ENCODE data around the gene A2M. TPM values are rescaled to one million over a fixed set of nuclear protein-coding genes. Genes with fewer than 3 reads are reported as not detected.

The A2M gene
- total RNA-seq, 2 donors from 2014 or later = 340 to 683 TPM

DNA sequence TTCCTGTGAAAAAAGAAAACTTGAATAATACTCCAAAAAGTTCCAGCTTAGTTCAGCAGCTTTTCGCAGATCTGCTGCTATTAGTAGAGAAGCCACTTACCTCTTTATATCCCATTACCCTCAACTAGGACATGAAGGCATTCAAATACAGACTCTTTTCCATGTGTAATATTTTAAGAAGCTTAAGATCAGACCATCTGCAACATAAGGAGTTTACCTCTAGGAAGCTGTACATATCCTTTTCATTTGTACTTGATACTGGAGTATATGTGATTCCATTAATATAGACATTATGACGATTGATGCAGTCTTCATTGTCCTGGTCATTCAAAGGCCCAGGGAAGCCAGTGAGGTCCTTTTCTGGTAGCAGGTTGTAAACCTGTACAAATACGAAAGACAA lies 20.4 kb downstream of the A2M start:
- DNase-seq (ENCODE audit: low spot score) = no peak
- Histone ChIP-seq H3K27me3 (no peaks in the 10 kb centered on the region), H3K4me3 (no peak overlapping the region), H3K27ac (no peak overlapping the region), H3K9me3 (no peaks in the 10 kb centered on the region), H3K36me3 (peaks cover 96% of the 10 kb centered on the region), H3K4me1 (peaks cover 0 to 4% of the 10 kb centered on the region in 2 donors)
- TF ChIP-seq, protein P1, sequence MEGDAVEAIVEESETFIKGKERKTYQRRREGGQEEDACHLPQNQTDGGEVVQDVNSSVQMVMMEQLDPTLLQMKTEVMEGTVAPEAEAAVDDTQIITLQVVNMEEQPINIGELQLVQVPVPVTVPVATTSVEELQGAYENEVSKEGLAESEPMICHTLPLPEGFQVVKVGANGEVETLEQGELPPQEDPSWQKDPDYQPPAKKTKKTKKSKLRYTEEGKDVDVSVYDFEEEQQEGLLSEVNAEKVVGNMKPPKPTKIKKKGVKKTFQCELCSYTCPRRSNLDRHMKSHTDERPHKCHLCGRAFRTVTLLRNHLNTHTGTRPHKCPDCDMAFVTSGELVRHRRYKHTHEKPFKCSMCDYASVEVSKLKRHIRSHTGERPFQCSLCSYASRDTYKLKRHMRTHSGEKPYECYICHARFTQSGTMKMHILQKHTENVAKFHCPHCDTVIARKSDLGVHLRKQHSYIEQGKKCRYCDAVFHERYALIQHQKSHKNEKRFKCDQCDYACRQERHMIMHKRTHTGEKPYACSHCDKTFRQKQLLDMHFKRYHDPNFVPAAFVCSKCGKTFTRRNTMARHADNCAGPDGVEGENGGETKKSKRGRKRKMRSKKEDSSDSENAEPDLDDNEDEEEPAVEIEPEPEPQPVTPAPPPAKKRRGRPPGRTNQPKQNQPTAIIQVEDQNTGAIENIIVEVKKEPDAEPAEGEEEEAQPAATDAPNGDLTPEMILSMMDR (IDR thresholded peaks at IDR 0.05) = no peak

DNA sequence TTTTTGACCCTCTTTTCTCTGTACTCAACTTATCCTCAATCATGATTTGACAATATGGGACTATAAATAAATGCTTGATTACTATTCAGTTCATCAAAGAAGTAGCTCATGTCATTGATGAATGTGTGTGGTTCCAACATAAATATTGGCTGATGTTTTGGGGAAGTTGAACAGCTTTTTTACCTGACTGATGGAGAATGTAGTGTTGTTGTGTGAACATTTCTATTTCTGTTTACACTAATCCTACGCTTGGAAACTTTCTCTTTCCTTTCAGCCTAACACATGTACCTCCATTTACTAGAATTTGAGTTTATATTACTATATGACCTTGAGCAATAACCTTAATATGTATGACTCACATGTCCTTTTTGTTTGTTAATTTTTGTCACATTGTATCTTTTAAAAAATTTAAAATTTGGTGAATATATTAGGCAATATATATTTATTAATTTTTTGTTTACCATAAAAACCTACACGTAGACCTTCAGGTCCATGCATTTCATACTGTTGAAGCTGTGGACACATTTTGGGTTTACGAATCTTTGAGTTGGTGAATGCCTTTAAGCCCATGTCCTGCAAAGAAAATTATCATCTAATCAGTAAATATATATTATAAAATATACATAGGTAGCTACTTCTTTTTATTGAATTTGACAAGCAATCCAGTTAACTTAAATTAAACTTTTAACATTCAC lies 21.1 kb downstream of the A2M start:
- peaks cover 0 to 4% of the 10 kb centered on the region in 2 donors for H3K4me1 ChIP-seq
- H3K27me3 ChIP-seq = no peaks in the 10 kb centered on the region
- peaks cover 96% of the 10 kb centered on the region for H3K36me3 ChIP-seq
- H3K27ac ChIP-seq = peak overlapping the region in 1 of 2 donors; percentile 35
- no peak for DNase-seq (ENCODE audit: low spot score)
- H3K9me3 ChIP-seq = no peaks in the 10 kb centered on the region
- TF ChIP-seq, protein P1 (IDR thresholded peaks at IDR 0.05) = no peak
- no peak overlapping the region for H3K4me3 ChIP-seq

GRCh38 chr12:9091891-9092598 lies 23.7 kb downstream of the A2M start:
- TF ChIP-seq, protein P1 (IDR thresholded peaks at IDR 0.05) = no peak
- Histone ChIP-seq H3K27me3 (no peaks in the 10 kb centered on the region), H3K36me3 (peaks cover 96% of the 10 kb centered on the region), H3K27ac (no peak overlapping the region), H3K9me3 (no peaks in the 10 kb centered on the region), H3K4me1 (peaks cover 0 to 4% of the 10 kb centered on the region in 2 donors), H3K4me3 (no peak overlapping the region)
- DNase-seq (ENCODE audit: low spot score) = no peak

GRCh38 chr12:9090220-9090619 lies 25.5 kb downstream of the A2M start:
- peaks cover 97% of the 10 kb centered on the region for H3K36me3 ChIP-seq
- H3K4me1 ChIP-seq = peaks cover 0 to 4% of the 10 kb centered on the region in 2 donors

GRCh38 chr12:9087087-9087835 lies 28.5 kb downstream of the A2M start:
- Histone ChIP-seq H3K36me3 (peaks cover 97% of the 10 kb centered on the region), H3K4me3 (no peak overlapping the region), H3K27ac (no peak overlapping the region), H3K4me1 (no peaks in the 10 kb centered on the region), H3K9me3 (peaks cover 0 to 15% of the 10 kb centered on the region in 2 donors), H3K27me3 (no peaks in the 10 kb centered on the region)
- TF ChIP-seq, protein P1 (IDR thresholded peaks at IDR 0.05) = no peak
- DNase-seq (ENCODE audit: low spot score) = no peak

More at GRCh38 chr12:9090220-9090619, 25.5 kb downstream of the A2M start:
- H3K9me3 ChIP-seq = no peaks in the 10 kb centered on the region
- no peak for DNase-seq (ENCODE audit: low spot score)
- H3K4me3 ChIP-seq = no peak overlapping the region
- TF ChIP-seq, protein P1 (IDR thresholded peaks at IDR 0.05) = no peak
- H3K27ac ChIP-seq = no peak overlapping the region
- H3K27me3 ChIP-seq = no peaks in the 10 kb centered on the region

All from right atrium auricular region (tissue), 2 donors.